ENCODE measurements around the gene EML4. TPM values are rescaled to one million over a fixed set of nuclear protein-coding genes. Genes with fewer than 3 reads are reported as not detected.
A peak's percentile ranks its signal among the peaks of the same experiment; 100 is the strongest.

Gene EML4
- total RNA-seq, 1 donor from 2014 or later, result 33.7 TPM

DNA sequence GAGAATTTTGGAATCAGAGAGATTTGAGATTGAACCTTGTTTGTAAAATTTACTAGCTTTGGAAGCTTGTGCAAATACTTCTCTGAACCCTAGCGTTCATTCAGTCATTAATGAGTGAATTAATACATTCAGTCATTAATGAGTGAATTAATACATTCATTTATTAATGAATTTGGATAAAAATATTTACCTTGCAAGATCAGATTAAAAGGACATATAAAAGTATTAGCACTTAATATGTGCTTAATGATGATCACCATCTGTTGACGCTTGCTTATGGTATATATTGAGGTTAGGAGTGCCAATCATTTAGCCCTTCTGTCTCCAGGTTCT, 26.9 kb downstream of the EML4 start:
- no peak overlapping the region for H3K4me3 ChIP-seq (ENCODE audit: low read depth, low read length)
- no peak for DNase-seq (ENCODE audit: low read depth)
- TF ChIP-seq CTCF (conservative IDR thresholded peaks at IDR 0.05; ENCODE audit: low read depth, low read length), result no peak

GRCh38 chr2:42196403-42197267, 27.5 kb downstream of the EML4 start:
- peak; percentile 71 for TF ChIP-seq CTCF (conservative IDR thresholded peaks at IDR 0.05; ENCODE audit: low read depth, low read length)
- H3K4me3 ChIP-seq (ENCODE audit: low read depth, low read length), result no peak overlapping the region
- DNase-seq (ENCODE audit: low read depth), result no peak

- TF ChIP-seq CTCF (conservative IDR thresholded peaks at IDR 0.05; ENCODE audit: low read depth, low read length), result no peak
- DNase-seq (ENCODE audit: low read depth), result no peak
- no peak overlapping the region for H3K4me3 ChIP-seq (ENCODE audit: low read depth, low read length)
These were observed 28.6 kb downstream of the EML4 start for GRCh38 chr2:42197792-42198191.

- no peak for DNase-seq (ENCODE audit: low read depth)
- H3K4me3 ChIP-seq (ENCODE audit: low read depth, low read length), result no peak overlapping the region
- no peak for TF ChIP-seq CTCF (conservative IDR thresholded peaks at IDR 0.05; ENCODE audit: low read depth, low read length)
These were observed 29.3 kb downstream of the EML4 start for GRCh38 chr2:42198466-42198865.

DNA sequence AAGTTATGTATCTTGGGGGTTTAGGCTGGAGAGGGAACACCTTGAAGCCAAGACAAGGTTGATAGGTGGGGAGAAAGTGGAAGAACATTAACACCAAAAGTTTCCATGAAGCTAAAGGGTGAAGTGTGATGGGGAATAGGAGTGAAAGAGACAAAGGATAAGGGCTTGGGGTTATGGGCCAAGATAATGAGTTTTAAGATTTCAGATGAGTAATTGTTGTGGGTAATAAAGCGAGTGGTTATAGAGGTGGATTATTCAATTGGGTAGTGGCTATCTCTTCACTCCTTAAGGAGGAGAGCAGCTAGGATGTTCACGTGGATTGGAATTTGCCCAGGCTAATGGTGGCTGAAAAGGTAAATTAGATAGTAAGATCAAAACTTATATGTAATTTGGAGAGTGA, 29.8 kb downstream of the EML4 start:
- H3K4me3 ChIP-seq (ENCODE audit: low read depth, low read length), result no peak overlapping the region
- TF ChIP-seq CTCF (conservative IDR thresholded peaks at IDR 0.05; ENCODE audit: low read depth, low read length), result no peak
- no peak for DNase-seq (ENCODE audit: low read depth)

DNA sequence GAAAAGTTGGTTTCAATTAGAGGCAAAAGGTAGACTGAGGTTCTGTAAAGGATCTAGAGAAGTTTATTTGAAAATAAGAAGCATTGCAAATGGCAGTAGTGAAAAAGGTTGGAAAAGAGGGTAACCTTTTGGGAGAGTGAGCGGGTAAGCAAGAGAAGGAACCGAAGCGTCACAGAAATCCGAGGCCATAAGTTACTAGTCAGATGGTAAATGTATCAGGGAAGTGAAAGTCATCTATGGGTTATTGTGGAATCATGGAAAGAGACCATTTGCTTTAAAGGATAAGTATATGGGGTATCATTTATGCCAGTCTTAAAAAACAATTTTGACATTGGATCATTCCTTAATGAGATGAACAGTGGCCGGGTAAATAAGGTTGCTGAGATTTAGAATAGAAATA, 30.5 kb downstream of the EML4 start:
- H3K4me3 ChIP-seq (ENCODE audit: low read depth, low read length), result no peak overlapping the region
- no peak for DNase-seq (ENCODE audit: low read depth)
- no peak for TF ChIP-seq CTCF (conservative IDR thresholded peaks at IDR 0.05; ENCODE audit: low read depth, low read length)
